Measurements from ENCODE around the gene PPM1L.

- TF ChIP-seq EP300 (IDR thresholded peaks at IDR 0.05) (no peak), CTCF (IDR thresholded peaks at IDR 0.05) (no peak)
Observed at GRCh38 chr3:160771811-160772459, 15.9 kb downstream of the PPM1L start.
